Measurements from ENCODE around the gene SPATA18. TPM values are rescaled to one million over a fixed set of nuclear protein-coding genes. Genes with fewer than 3 reads are reported as not detected.

The SPATA18 gene
- total and polyA plus RNA-seq, 9 of the 15 experiments (the other 6 are each of a cell fraction or from before 2014, with no cell fraction given) = 0.09 TPM; not detected in 8

DNA sequence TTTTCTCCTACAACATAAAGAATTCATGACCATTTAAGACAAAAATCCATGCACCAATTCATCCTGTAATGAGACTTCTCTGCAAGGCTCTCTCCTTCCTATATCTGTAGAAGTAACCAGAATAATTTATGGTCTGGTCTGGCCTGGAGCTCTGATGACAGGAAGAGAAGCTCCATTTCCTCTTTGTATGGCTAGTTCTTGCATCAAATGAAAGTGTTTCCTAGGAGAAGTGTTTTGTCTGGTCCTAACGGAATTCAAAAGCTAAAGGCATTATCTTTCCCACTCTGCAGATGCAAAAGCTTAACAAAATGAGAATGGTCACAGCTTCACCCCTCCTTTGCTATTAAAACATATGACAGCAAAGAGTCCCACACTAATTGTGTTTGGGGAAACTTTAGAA is 55.1 kb downstream of the SPATA18 start:
- no peak for ATAC-seq
- BruUV-seq (replicated peaks) = no TSS peak
- H4K20me1 ChIP-seq (replicated peaks; ENCODE audit: control insufficient read depth, insufficient read depth, low read length) = no peaks in the 10 kb centered on the region
- intact Hi-C loops (cut with micrococcal nuclease) (no loop called here), in situ Hi-C loops (cut with MboI) (no loop called here)
- no peaks in the 10 kb centered on the region for H3K9me3 ChIP-seq (replicated peaks; ENCODE audit: control insufficient read depth, insufficient read depth, low read depth, low read length)
- H3K79me2 ChIP-seq (ENCODE audit: control insufficient read depth, insufficient read depth, low read length) = no peaks in the 10 kb centered on the region
- H3K27ac ChIP-seq (ENCODE audit: extremely low read depth, low read depth, low read length) = no peak overlapping the region
- H3K4me1 ChIP-seq (replicated peaks in 1 of 2; ENCODE audit: control insufficient read depth in 2 of 2, insufficient read depth in 2 of 2, low read length in 2 of 2) = no peaks in the 10 kb centered on the region
- no peak overlapping the region for H3K4me2 ChIP-seq (ENCODE audit: insufficient read depth, low read length)
- no peaks in the 10 kb centered on the region for H3K27me3 ChIP-seq (ENCODE audit: control insufficient read depth in 2 of 2, insufficient read depth in 2 of 2, low read length in 2 of 2)
- no peak for FAIRE-seq
- no peak overlapping the region for H2AFZ ChIP-seq (ENCODE audit: low read depth, low read length)
- no peaks in the 10 kb centered on the region for H3K36me3 ChIP-seq (ENCODE audit: control insufficient read depth, insufficient read depth, low read length)
- H3K9me1 ChIP-seq (ENCODE audit: control insufficient read depth, insufficient read depth, low read length) = no peaks in the 10 kb centered on the region
- H3K9ac ChIP-seq (ENCODE audit: insufficient read depth in 1 of 2, low read depth in 2 of 2, low read length in 2 of 2) = no peak overlapping the region
- ChIA-PET POLR2A (no interaction called here), CTCF (ENCODE audit: low intra/inter-chr PET ratio) (no interaction called here)
- 0% methylated on average over 1 of the region's 1 CpG for WGBS (ENCODE audit: insufficient coverage, low coverage, missing lambda C conversion rate)
- no peak for DNase-seq (ENCODE audit: extremely low read depth in 1 of 4, low spot score in 3 of 4)
- no peak overlapping the region for H3K4me3 ChIP-seq
- TF ChIP-seq, protein P1, sequence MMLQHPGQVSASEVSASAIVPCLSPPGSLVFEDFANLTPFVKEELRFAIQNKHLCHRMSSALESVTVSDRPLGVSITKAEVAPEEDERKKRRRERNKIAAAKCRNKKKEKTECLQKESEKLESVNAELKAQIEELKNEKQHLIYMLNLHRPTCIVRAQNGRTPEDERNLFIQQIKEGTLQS (IDR thresholded peaks at IDR 0.05) = no peak
- TF ChIP-seq, protein P1 (CRISPR knock-in tag; conservative IDR thresholded peaks at IDR 0.05) = no peak
- TF ChIP-seq POLR2A (conservative IDR thresholded peaks at IDR 0.05) (no peak), CHD1 (IDR thresholded peaks at IDR 0.05; ENCODE audit: low read length) (no peak), SP1 (CRISPR knock-in tag; IDR thresholded peaks at IDR 0.05) (no peak), RBBP5 (IDR thresholded peaks at IDR 0.05; ENCODE audit: borderline replicate concordance, insufficient read depth, low read length, poor library complexity, severe bottlenecking) (no peak)
- TF ChIP-seq, protein P2, sequence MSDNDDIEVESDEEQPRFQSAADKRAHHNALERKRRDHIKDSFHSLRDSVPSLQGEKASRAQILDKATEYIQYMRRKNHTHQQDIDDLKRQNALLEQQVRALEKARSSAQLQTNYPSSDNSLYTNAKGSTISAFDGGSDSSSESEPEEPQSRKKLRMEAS (CRISPR knock-in tag; IDR thresholded peaks at IDR 0.05) = no peak
- TF ChIP-seq, protein P3, sequence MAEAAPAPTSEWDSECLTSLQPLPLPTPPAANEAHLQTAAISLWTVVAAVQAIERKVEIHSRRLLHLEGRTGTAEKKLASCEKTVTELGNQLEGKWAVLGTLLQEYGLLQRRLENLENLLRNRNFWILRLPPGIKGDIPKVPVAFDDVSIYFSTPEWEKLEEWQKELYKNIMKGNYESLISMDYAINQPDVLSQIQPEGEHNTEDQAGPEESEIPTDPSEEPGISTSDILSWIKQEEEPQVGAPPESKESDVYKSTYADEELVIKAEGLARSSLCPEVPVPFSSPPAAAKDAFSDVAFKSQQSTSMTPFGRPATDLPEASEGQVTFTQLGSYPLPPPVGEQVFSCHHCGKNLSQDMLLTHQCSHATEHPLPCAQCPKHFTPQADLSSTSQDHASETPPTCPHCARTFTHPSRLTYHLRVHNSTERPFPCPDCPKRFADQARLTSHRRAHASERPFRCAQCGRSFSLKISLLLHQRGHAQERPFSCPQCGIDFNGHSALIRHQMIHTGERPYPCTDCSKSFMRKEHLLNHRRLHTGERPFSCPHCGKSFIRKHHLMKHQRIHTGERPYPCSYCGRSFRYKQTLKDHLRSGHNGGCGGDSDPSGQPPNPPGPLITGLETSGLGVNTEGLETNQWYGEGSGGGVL (CRISPR knock-in tag; IDR thresholded peaks at IDR 0.05) = no peak
- TF ChIP-seq, protein P4, sequence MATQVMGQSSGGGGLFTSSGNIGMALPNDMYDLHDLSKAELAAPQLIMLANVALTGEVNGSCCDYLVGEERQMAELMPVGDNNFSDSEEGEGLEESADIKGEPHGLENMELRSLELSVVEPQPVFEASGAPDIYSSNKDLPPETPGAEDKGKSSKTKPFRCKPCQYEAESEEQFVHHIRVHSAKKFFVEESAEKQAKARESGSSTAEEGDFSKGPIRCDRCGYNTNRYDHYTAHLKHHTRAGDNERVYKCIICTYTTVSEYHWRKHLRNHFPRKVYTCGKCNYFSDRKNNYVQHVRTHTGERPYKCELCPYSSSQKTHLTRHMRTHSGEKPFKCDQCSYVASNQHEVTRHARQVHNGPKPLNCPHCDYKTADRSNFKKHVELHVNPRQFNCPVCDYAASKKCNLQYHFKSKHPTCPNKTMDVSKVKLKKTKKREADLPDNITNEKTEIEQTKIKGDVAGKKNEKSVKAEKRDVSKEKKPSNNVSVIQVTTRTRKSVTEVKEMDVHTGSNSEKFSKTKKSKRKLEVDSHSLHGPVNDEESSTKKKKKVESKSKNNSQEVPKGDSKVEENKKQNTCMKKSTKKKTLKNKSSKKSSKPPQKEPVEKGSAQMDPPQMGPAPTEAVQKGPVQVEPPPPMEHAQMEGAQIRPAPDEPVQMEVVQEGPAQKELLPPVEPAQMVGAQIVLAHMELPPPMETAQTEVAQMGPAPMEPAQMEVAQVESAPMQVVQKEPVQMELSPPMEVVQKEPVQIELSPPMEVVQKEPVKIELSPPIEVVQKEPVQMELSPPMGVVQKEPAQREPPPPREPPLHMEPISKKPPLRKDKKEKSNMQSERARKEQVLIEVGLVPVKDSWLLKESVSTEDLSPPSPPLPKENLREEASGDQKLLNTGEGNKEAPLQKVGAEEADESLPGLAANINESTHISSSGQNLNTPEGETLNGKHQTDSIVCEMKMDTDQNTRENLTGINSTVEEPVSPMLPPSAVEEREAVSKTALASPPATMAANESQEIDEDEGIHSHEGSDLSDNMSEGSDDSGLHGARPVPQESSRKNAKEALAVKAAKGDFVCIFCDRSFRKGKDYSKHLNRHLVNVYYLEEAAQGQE (IDR thresholded peaks at IDR 0.05; ENCODE audit: borderline replicate concordance) = no peak
- TF ChIP-seq, protein P4 (CRISPR knock-in tag; IDR thresholded peaks at IDR 0.05; ENCODE audit: low read depth) = no peak

All from K562 (cell line).